Chondrocyte (in vitro differentiated cells): Measurements from ENCODE around the gene BLOC1S5. TPM values are rescaled to one million over a fixed set of nuclear protein-coding genes. Genes with fewer than 3 reads are reported as not detected.

Experiments used
- DNase-seq: peaks from one replicate; pipeline ENCODE4 v3.0.0; 2021; ENCODE audit warnings: mixed read lengths, low spot score
- H3K27ac Mint-ChIP-seq: one replicate; pipeline ENCODE4 v1.8.0; 2021; ENCODE audit warnings: mild to moderate bottlenecking, moderate library complexity, mixed read lengths; ENCODE audit not compliant: unreplicated experiment
- H3K27me3 Mint-ChIP-seq: 2 replicates; pipeline ENCODE4 v1.8.0; 2021; ENCODE audit warnings: low read depth, mixed read lengths
- H3K36me3 Mint-ChIP-seq: 2 replicates; pipeline ENCODE4 v1.8.0; 2021; ENCODE audit warnings: low read depth, mixed read lengths
- H3K4me1 Mint-ChIP-seq: 2 replicates; pipeline ENCODE4 v1.8.0; 2021; ENCODE audit warnings: low read depth, mild to moderate bottlenecking, mixed read lengths
- H3K4me3 Mint-ChIP-seq: one replicate; pipeline ENCODE4 v1.8.0; 2021; ENCODE audit warnings: mild to moderate bottlenecking, moderate library complexity, mixed read lengths; ENCODE audit not compliant: unreplicated experiment
- H3K9me3 Mint-ChIP-seq: 2 replicates; pipeline ENCODE4 v1.8.0; 2021; ENCODE audit warnings: low read depth, mixed read lengths
- CTCF ChIP-seq: fragments of 200-600 bp; sonication (generic); IDR thresholded peaks from 2 replicates; pipeline ENCODE4 v1.5.0; 2021; ENCODE audit warnings: antibody characterized with exemption, mild to moderate bottlenecking, moderate library complexity
- total RNA-seq: library from RNA; stranded (reverse); gene quantifications from 3 replicates; pipeline ENCODE4 v1.2.1, GENCODE V29; 2021

Gene BLOC1S5
- total RNA-seq, 1 donor from 2014 or later, result 9.4 TPM

GRCh38 chr6:8000636-8001035 lies 63.6 kb downstream of the BLOC1S5 start:
- no peak for TF ChIP-seq CTCF
- no peak for DNase-seq
- no peaks in the 10 kb centered on the region for H3K9me3 Mint-ChIP-seq
- no peak overlapping the region for H3K27ac Mint-ChIP-seq
- no peaks in the 10 kb centered on the region for H3K27me3 Mint-ChIP-seq
- peaks cover 2% of the 10 kb centered on the region for H3K36me3 Mint-ChIP-seq
- H3K4me3 Mint-ChIP-seq, result no peak overlapping the region
- H3K4me1 Mint-ChIP-seq, result peaks cover 23% of the 10 kb centered on the region

- no peak overlapping the region for H3K4me3 Mint-ChIP-seq
- H3K27ac Mint-ChIP-seq, result no peak overlapping the region
- no peak for DNase-seq
- H3K4me1 Mint-ChIP-seq, result peaks cover 23% of the 10 kb centered on the region
- no peaks in the 10 kb centered on the region for H3K27me3 Mint-ChIP-seq
- no peaks in the 10 kb centered on the region for H3K9me3 Mint-ChIP-seq
- peaks cover 2% of the 10 kb centered on the region for H3K36me3 Mint-ChIP-seq
- no peak for TF ChIP-seq CTCF
Observed at GRCh38 chr6:8000188-8000596, 64.0 kb downstream of the BLOC1S5 start.

- H3K36me3 Mint-ChIP-seq, result peaks cover 2% of the 10 kb centered on the region
- no peak overlapping the region for H3K4me3 Mint-ChIP-seq
- no peak for DNase-seq
- peaks cover 19% of the 10 kb centered on the region for H3K4me1 Mint-ChIP-seq
- H3K27me3 Mint-ChIP-seq, result no peaks in the 10 kb centered on the region
- TF ChIP-seq CTCF, result no peak
- no peaks in the 10 kb centered on the region for H3K9me3 Mint-ChIP-seq
- no peak overlapping the region for H3K27ac Mint-ChIP-seq
Observed at GRCh38 chr6:7999201-7999600, 65.0 kb downstream of the BLOC1S5 start.

GRCh38 chr6:7998103-7998725 lies 66.0 kb downstream of the BLOC1S5 start:
- TF ChIP-seq CTCF, result no peak

GRCh38 chr6:7997286-7997685 lies 66.9 kb downstream of the BLOC1S5 start:
- no peak overlapping the region for H3K4me3 Mint-ChIP-seq
- TF ChIP-seq CTCF, result no peak
- no peak for DNase-seq
- peaks cover 25% of the 10 kb centered on the region for H3K4me1 Mint-ChIP-seq
- no peaks in the 10 kb centered on the region for H3K27me3 Mint-ChIP-seq
- H3K9me3 Mint-ChIP-seq, result no peaks in the 10 kb centered on the region
- H3K36me3 Mint-ChIP-seq, result peaks cover 2% of the 10 kb centered on the region
- no peak overlapping the region for H3K27ac Mint-ChIP-seq

More at GRCh38 chr6:7998103-7998725, 66.0 kb downstream of the BLOC1S5 start:
- H3K27me3 Mint-ChIP-seq, result no peaks in the 10 kb centered on the region
- H3K27ac Mint-ChIP-seq, result no peak overlapping the region
- H3K36me3 Mint-ChIP-seq, result peaks cover 2% of the 10 kb centered on the region
- no peaks in the 10 kb centered on the region for H3K9me3 Mint-ChIP-seq
- DNase-seq, result no peak
- H3K4me3 Mint-ChIP-seq, result no peak overlapping the region
- peaks cover 19% of the 10 kb centered on the region for H3K4me1 Mint-ChIP-seq
